Stimulated activated CD4-positive, alpha-beta T cell treated with anti-CD3 and anti-CD28 coated beads, Interleukin-2, amount 100 ng/mL, for 4 hours (primary cell): Measurements from ENCODE around the gene RUNX2.

ENCODE experiments used
- DNase-seq: peaks from one replicate; pipeline ENCODE4 v3.0.0-alpha.2; 2020; ENCODE audit warnings: low read depth

The RUNX2 gene

GRCh38 chr6:45518013-45518720 is 190.0 kb downstream of the RUNX2 start:
- no peak for DNase-seq

- no peak for DNase-seq
Measured at GRCh38 chr6:45521226-45521625, 193.1 kb downstream of the RUNX2 start.

GRCh38 chr6:45522486-45522885 is 194.4 kb downstream of the RUNX2 start:
- no peak for DNase-seq

- DNase-seq = no peak
Measured at GRCh38 chr6:45527210-45527609, 199.1 kb downstream of the RUNX2 start.

GRCh38 chr6:45531999-45532595 is 204.0 kb downstream of the RUNX2 start:
- DNase-seq = no peak

GRCh38 chr6:45532721-45533210 is 204.6 kb downstream of the RUNX2 start:
- no peak for DNase-seq

- no peak for DNase-seq
Measured at GRCh38 chr6:45533386-45533785, 205.3 kb downstream of the RUNX2 start.

GRCh38 chr6:45535933-45536332 is 207.8 kb downstream of the RUNX2 start:
- DNase-seq = no peak

GRCh38 chr6:45537539-45537938 is 209.4 kb downstream of the RUNX2 start:
- DNase-seq = no peak

- no peak for DNase-seq
Measured at GRCh38 chr6:45538641-45539547, 210.8 kb downstream of the RUNX2 start.

GRCh38 chr6:45540375-45540920 is 212.3 kb downstream of the RUNX2 start:
- DNase-seq = no peak

- no peak for DNase-seq
Measured at GRCh38 chr6:45541934-45542333, 213.8 kb downstream of the RUNX2 start.

- no peak for DNase-seq
Measured at GRCh38 chr6:45543298-45544235, 215.4 kb downstream of the RUNX2 start.

GRCh38 chr6:45545416-45545815 is 217.3 kb downstream of the RUNX2 start:
- DNase-seq = no peak

- no peak for DNase-seq
Measured at GRCh38 chr6:45548657-45549515, 220.8 kb downstream of the RUNX2 start.

GRCh38 chr6:45552536-45552935 is 224.4 kb downstream of the RUNX2 start:
- no peak for DNase-seq

GRCh38 chr6:45553730-45554344 is 225.7 kb downstream of the RUNX2 start:
- DNase-seq = no peak

GRCh38 chr6:45554591-45554990 is 226.5 kb downstream of the RUNX2 start:
- DNase-seq = no peak

GRCh38 chr6:45555981-45556771 is 228.0 kb downstream of the RUNX2 start:
- DNase-seq = no peak
